ENCODE data around the gene PADI4. TPM values are rescaled to one million over a fixed set of nuclear protein-coding genes. Genes with fewer than 3 reads are reported as not detected.

The PADI4 gene
- total and polyA plus RNA-seq, 3 experiments from 2014 or later: 0.26 to 2.0 (median 0.27) TPM

GRCh38 chr1:17409391-17409811 is 101.4 kb downstream of the PADI4 start:
- no peaks in the 10 kb centered on the region for H3K9me3 Mint-ChIP-seq
- ChIA-PET CTCF (no interaction called here), POLR2A (no interaction called here)
- peaks cover 3 to 80% (median 13%) of the 10 kb centered on the region in 3 donors for H3K36me3 Mint-ChIP-seq
- Histone ChIP-seq H3K4me3 (ENCODE audit: low read length) (no peak overlapping the region), H3K27ac (ENCODE audit: low read depth, low read length) (no peak overlapping the region), H3K27me3 (ENCODE audit: insufficient read depth, low read length, poor library complexity, severe bottlenecking) (no peaks in the 10 kb centered on the region), H3K36me3 (ENCODE audit: insufficient read depth, low read length) (peaks cover 53% of the 10 kb centered on the region), H3K4me1 (ENCODE audit: insufficient read depth, low read length) (no peaks in the 10 kb centered on the region), H3K9me3 (ENCODE audit: low read length) (no peaks in the 10 kb centered on the region)
- no peaks in the 10 kb centered on the region for H3K27me3 Mint-ChIP-seq
- no peak overlapping the region for H3K4me3 Mint-ChIP-seq
- no peak for DNase-seq
- no peak overlapping the region for H3K27ac Mint-ChIP-seq
- peaks cover 0 to 2% (median 0%) of the 10 kb centered on the region in 3 donors for H3K4me1 Mint-ChIP-seq

GRCh38 chr1:17412093-17412870 is 104.3 kb downstream of the PADI4 start:
- H3K4me1 ChIP-seq (ENCODE audit: insufficient read depth, low read length): no peaks in the 10 kb centered on the region
- no peaks in the 10 kb centered on the region for H3K27me3 ChIP-seq (ENCODE audit: insufficient read depth, low read length, poor library complexity, severe bottlenecking)
- DNase-seq: no peak
- ChIA-PET CTCF (no interaction called here), POLR2A (no interaction called here)
- no peak overlapping the region for H3K4me3 ChIP-seq (ENCODE audit: low read length)
- H3K9me3 ChIP-seq (ENCODE audit: low read length): no peaks in the 10 kb centered on the region
- Mint-ChIP-seq H3K27ac (peak overlapping the region in 2 of 8 donors; percentile 51 to 89), H3K36me3 (peaks cover 5 to 95% (median 20%) of the 10 kb centered on the region in 3 donors), H3K4me3 (no peak overlapping the region), H3K4me1 (peaks cover 0 to 3% (median 0%) of the 10 kb centered on the region in 3 donors), H3K9me3 (no peaks in the 10 kb centered on the region), H3K27me3 (no peaks in the 10 kb centered on the region)
- H3K36me3 ChIP-seq (ENCODE audit: insufficient read depth, low read length): peaks cover 78% of the 10 kb centered on the region
- H3K27ac ChIP-seq (ENCODE audit: low read depth, low read length): no peak overlapping the region

Other genes with a start within 250 kb of the PADI4 start
- gene PADI2, start 188.7 kb upstream of the PADI4 start, total RNA-seq: not detected
- gene PADI2, start 188.7 kb upstream of the PADI4 start, polyA plus RNA-seq: not detected
- not detected for gene PADI1, start 103.1 kb upstream of the PADI4 start, total RNA-seq
- not detected for gene PADI1, start 103.1 kb upstream of the PADI4 start, polyA plus RNA-seq
- not detected for gene PADI3, start 59.1 kb upstream of the PADI4 start, total RNA-seq
- not detected for gene PADI3, start 59.1 kb upstream of the PADI4 start, polyA plus RNA-seq
- gene PADI6, start 64.0 kb downstream of the PADI4 start, total RNA-seq: not detected
- gene PADI6, start 64.0 kb downstream of the PADI4 start, polyA plus RNA-seq: not detected
- gene RCC2, start 131.5 kb downstream of the PADI4 start, total RNA-seq: 100 to 1,000 TPM; 156 TPM
- 27.5 TPM for gene RCC2, start 131.5 kb downstream of the PADI4 start, polyA plus RNA-seq
- gene ARHGEF10L, start 231.5 kb downstream of the PADI4 start, total RNA-seq: under 1 TPM; 0.24 to 0.26 TPM
- not detected for gene ARHGEF10L, start 231.5 kb downstream of the PADI4 start, polyA plus RNA-seq